Lung (tissue), 12 donors: ENCODE data around the gene FIGN. TPM values are rescaled to one million over a fixed set of nuclear protein-coding genes. Genes with fewer than 3 reads are reported as not detected.

Source experiments
- ATAC-seq: fragments of 200-7000 bp; cut with Tn5 transposase; one replicate; pipeline ENCODE4 v1.9.1; 2020; ENCODE audit warnings: moderate number of reproducible peaks; ENCODE audit not compliant: insufficient read depth, low FRiP score
- DNase-seq, 3 donors: peaks; one replicate each; pipeline ENCODE4 v3.0.0-alpha.2; 2013 to 2017
- H3K27ac ChIP-seq, 2 donors: one replicate each; pipeline ENCODE4 v1.5.1; 2013; ENCODE audit warnings: mild to moderate bottlenecking in 2 of 2, moderate library complexity in 2 of 2, control low read depth in 1 of 2, inconsistent platforms in 1 of 2, low read depth in 1 of 2, low read length in 1 of 2
- H3K27me3 ChIP-seq, 3 donors: one replicate each; pipeline ENCODE4 v1.5.1; 2013; ENCODE audit warnings: low read length in 2 of 3; ENCODE audit not compliant: control insufficient read depth in 3 of 3, insufficient read depth in 3 of 3
- H3K36me3 ChIP-seq, 4 donors: one replicate each; pipeline ENCODE4 v1.5.1; 2013; ENCODE audit warnings: low read length in 4 of 4, mild to moderate bottlenecking in 1 of 4, moderate library complexity in 1 of 4; ENCODE audit not compliant: control insufficient read depth in 4 of 4, insufficient read depth in 4 of 4
- H3K4me1 ChIP-seq, 5 donors: one replicate each; pipeline ENCODE4 v1.5.1; 2013; ENCODE audit warnings: low read length in 5 of 5, mild to moderate bottlenecking in 2 of 5, moderate library complexity in 1 of 5; ENCODE audit not compliant: control insufficient read depth in 5 of 5, insufficient read depth in 5 of 5
- H3K4me3 ChIP-seq: one replicate; pipeline ENCODE4 v1.5.1; 2013; ENCODE audit warnings: mild to moderate bottlenecking, control low read depth, moderate library complexity
- H3K9ac ChIP-seq, 2 donors: one replicate each; pipeline ENCODE4 v1.5.1; 2013; ENCODE audit warnings: low read length in 2 of 2, control low read depth in 1 of 2; ENCODE audit not compliant: insufficient read depth in 1 of 2
- H3K9me3 ChIP-seq, 4 donors: one replicate each; pipeline ENCODE4 v1.5.1; 2013; ENCODE audit warnings: low read length in 3 of 4, mild to moderate bottlenecking in 1 of 4, moderate library complexity in 1 of 4; ENCODE audit not compliant: control insufficient read depth in 4 of 4, insufficient read depth in 3 of 4
- WGBS, 2 donors: extraction: QIAGEN DNeasy Blood & Tissue Kit; methylation state at CpG; one replicate each; pipeline ENCODE4 v1.1.7; 2013; 5-methylcytosine and 5-hydroxymethylcytosine counted together
- polyA plus RNA-seq, 2 donors: library from polyadenylated mRNA; stranded (reverse); fragments of 200-250 nt; gene quantifications; one replicate each; pipeline ENCODE4 v1.2.1, GENCODE V29; 2013
- total RNA-seq, 2 donors: library from RNA; depleted of rRNA in 1 of 2; stranded (reverse); fragments of >200 nt in 1 of 2; gene quantifications; one replicate each; pipeline ENCODE4 v1.2.1, GENCODE V29; 2014 to 2021
- TF ChIP-seq, protein P1 (sequence below): IDR thresholded peaks from 2 replicates; pipeline ENCODE4 v1.5.1; 2012; ENCODE audit warnings: mild to moderate bottlenecking; ENCODE audit errors: control extremely low read depth, extremely low read depth
- donor health status: control.
- donor health status: control.
- donor health status: Bipolar disorder and iron deficiency.
- donor health status: healthy.
- donor health status: DM: yes; HTN: yes; CAD: no.

Gene FIGN
- total and polyA plus RNA-seq, 4 donors = 0.42 to 6.5 (median 3.0) TPM

DNA sequence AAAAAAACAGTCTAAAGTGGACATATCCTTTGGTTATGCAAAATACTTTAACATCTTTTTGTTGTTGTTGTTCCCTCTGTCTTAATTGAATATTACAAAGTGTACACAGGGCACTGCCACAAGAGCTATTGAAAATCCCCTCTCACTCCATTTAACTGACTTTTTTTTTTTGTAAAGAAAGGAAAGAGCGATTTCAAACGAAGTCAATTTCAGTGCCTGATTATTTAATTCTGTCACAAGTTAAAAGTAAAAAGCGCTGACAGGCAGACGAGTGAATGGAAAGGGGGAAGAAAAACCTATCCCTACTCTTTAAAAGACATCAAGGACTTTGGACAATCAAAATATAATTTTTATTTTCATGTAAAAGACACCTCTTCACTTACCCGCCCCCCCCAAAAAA, 1.9 kb downstream of the FIGN start:
- Histone ChIP-seq H3K27ac (peak overlapping the region in 1 of 2 donors; percentile 82), H3K9ac (peak overlapping the region in 1 of 2 donors; percentile 73), H3K27me3 (peaks cover 0 to 8% (median 3%) of the 10 kb centered on the region in 3 donors), H3K4me3 (no peak overlapping the region), H3K36me3 (no peaks in the 10 kb centered on the region), H3K4me1 (peaks cover 0 to 17% (median 0%) of the 10 kb centered on the region in 5 donors), H3K9me3 (no peaks in the 10 kb centered on the region)
- DNase-seq (peak in 1 of 3 donors; percentile 17), ATAC-seq (no peak)
- TF ChIP-seq, protein P1, sequence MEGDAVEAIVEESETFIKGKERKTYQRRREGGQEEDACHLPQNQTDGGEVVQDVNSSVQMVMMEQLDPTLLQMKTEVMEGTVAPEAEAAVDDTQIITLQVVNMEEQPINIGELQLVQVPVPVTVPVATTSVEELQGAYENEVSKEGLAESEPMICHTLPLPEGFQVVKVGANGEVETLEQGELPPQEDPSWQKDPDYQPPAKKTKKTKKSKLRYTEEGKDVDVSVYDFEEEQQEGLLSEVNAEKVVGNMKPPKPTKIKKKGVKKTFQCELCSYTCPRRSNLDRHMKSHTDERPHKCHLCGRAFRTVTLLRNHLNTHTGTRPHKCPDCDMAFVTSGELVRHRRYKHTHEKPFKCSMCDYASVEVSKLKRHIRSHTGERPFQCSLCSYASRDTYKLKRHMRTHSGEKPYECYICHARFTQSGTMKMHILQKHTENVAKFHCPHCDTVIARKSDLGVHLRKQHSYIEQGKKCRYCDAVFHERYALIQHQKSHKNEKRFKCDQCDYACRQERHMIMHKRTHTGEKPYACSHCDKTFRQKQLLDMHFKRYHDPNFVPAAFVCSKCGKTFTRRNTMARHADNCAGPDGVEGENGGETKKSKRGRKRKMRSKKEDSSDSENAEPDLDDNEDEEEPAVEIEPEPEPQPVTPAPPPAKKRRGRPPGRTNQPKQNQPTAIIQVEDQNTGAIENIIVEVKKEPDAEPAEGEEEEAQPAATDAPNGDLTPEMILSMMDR = no peak
- WGBS, 2 donors = 69 to 75% methylated on average over 5 of the region's 5 CpGs

DNA sequence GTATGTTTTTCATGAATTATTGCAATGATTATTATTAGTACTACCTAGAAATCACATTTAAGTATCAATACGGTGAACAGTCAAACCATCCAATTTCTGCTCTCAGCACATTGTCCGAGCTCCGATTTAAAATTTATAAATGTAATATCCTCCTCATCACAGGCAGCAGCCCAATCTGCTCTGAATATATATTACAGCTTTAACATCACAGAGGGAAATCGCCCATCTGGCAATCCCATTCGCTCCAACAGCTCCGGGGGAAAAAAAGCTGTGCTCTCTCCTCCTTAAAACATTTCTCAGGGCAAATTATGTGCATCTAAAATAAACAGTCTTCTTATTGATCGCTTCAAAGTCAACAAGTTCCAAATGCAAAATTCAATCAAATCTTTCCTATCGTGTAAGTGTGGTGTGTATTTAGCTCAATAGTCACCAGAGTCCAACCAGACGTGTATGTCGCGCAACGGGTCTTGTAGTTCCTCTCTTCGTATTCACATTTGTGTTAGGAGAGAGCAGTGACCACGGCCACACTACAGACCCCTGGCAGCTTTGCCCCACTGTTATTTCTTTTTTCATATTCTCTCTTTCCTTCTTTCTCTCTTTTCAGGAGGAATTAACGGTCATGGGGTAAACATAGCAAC, 2.4 kb downstream of the FIGN start:
- ATAC-seq (no peak), DNase-seq (peak; percentile 31 to 73 (median 68))
- TF ChIP-seq, protein P1 = no peak
- peak overlapping the region in 1 of 2 donors; percentile 73 for H3K9ac ChIP-seq
- peak overlapping the region in 1 of 2 donors; percentile 82 for H3K27ac ChIP-seq
- peaks cover 0 to 3% (median 3%) of the 10 kb centered on the region in 3 donors for H3K27me3 ChIP-seq
- no peaks in the 10 kb centered on the region for H3K9me3 ChIP-seq
- H3K36me3 ChIP-seq = no peaks in the 10 kb centered on the region
- H3K4me3 ChIP-seq = no peak overlapping the region
- WGBS, 2 donors = 60 to 69% methylated on average over 15 of the region's 15 CpGs
- H3K4me1 ChIP-seq = peaks cover 0 to 17% (median 0%) of the 10 kb centered on the region in 5 donors

DNA sequence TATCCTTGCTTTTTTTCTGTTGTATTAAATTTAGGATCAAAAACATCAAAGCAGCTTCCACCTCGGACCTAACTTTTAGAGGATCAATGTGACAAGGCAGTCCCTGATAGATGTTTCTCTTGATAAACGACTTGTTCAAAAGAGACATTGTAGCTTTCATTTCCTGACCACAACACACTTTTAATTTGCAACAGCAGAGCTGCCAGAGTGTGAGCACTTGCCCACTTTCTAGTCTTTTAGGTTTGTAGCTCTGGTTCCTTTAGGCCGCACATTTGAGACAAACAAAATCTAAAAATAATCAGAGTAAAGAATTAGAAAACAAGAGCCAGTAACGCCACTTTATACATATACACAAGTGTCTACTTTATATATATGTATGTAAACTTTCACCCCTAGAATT, 3.1 kb downstream of the FIGN start:
- Histone ChIP-seq H3K9ac (no peak overlapping the region), H3K4me1 (peaks cover 0 to 17% (median 2%) of the 10 kb centered on the region in 5 donors), H3K36me3 (no peaks in the 10 kb centered on the region), H3K4me3 (no peak overlapping the region), H3K27ac (peak overlapping the region in 1 of 2 donors; percentile 72), H3K27me3 (no peaks in the 10 kb centered on the region), H3K9me3 (no peaks in the 10 kb centered on the region)
- DNase-seq = peak in 2 of 3 donors; percentile 16 to 21
- 41 to 50% methylated on average over 4 of the region's 4 CpGs for WGBS, 2 donors
- TF ChIP-seq, protein P1 = no peak
- ATAC-seq = no peak
